GM21515 (cell line): ENCODE data around the gene KLF2.

Experiments used
- ATAC-seq: cut with Tn5 transposase; IDR thresholded peaks from one replicate; pipeline ENCODE4 v1.9.1; 2021; ENCODE audit not compliant: unreplicated experiment

Gene KLF2

GRCh38 chr19:16306728-16307402, 17.8 kb upstream of the KLF2 start:
- ATAC-seq, result no peak

- no peak for ATAC-seq
Measured at GRCh38 chr19:16308081-16308480, 16.5 kb upstream of the KLF2 start.

- ATAC-seq, result no peak
Measured at GRCh38 chr19:16309643-16310042, 15.0 kb upstream of the KLF2 start.

GRCh38 chr19:16315825-16316505, 8.7 kb upstream of the KLF2 start:
- ATAC-seq, result no peak

DNA sequence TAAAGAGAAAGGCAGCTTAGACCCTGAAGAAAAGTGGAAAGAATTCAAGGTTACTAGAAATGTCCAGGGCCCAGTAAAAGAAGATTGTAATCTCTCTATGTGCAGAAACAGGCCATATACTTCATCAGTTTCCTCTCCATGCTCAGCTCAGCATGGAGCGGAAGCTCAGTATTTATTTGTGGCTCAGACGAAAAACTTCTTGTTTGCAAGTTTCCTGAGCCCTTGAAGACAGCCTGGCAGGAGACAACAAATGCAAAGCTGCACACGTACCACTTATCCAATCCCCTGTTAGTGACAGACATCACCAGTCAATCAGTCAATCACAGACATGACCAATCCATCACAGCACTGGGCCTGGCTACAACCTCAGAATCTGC, 8.1 kb upstream of the KLF2 start:
- ATAC-seq, result no peak

DNA sequence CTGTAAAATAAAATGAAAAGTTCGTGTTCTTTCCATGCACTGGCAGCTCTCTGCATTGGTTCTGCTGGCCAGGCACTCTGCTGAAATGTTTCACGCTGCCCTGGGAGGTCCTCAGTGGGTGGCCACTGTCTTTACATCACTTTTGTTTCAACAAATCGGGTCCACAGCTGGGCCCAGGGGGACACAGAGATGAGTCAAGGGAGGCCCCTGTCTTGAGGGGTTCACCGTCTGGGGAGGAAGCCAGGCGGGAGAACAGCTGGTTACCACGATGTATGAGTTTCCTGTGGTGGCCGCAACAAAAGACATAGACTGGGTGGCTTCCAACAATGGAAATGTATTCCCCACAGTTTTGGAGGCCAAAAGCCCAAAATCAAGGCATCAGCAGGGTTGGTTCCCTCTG, 5.1 kb upstream of the KLF2 start:
- no peak for ATAC-seq

DNA sequence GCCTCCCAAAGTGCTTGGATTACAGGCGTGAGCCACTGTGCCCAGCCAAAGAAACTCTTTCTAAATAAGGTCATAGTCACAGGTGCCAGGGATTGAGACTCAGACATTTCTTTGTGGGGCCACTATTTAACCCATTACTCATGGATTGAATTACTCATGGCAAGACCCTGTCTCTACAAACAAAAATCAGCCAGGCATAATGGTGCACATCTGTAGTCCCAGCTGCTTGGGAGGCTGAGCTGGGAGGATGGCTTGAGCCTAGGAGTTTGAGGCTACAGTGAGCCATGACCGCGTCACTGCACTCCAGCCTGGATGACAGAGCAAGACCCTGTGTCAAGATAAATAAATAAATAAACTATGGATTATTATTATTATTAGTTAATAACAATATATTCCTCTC, 3.6 kb upstream of the KLF2 start:
- ATAC-seq, result no peak

GRCh38 chr19:16325161-16325527, 518 bp downstream of the KLF2 start:
- ATAC-seq, result peak; percentile 4

DNA sequence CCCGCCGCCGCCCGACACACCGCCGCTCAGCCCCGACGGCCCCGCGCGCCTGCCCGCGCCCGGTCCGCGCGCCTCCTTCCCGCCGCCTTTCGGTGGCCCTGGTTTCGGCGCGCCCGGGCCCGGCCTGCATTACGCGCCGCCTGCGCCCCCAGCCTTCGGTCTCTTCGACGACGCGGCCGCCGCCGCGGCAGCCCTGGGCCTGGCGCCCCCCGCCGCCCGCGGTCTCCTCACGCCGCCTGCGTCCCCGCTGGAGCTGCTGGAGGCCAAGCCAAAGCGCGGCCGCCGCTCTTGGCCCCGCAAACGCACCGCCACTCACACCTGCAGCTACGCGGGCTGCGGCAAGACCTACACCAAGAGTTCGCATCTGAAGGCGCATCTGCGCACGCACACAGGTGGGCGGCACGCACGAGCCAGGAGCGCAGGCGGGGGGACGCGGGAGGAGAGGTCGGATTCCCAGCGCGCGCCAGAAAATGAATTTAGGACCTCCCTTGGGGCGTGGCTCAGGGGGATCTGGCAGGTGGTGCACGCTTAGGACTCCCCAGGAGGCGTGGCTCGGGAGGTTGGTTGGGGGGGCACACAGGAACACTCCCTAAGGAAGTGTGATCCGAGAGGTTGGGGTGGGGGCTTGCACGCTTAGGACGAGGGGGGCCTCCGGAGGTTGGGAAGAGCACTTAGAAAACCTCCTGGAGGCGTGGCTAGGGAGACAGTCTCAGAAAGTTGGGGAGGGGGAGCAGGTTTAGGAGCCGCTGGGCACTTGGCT, 1.2 kb downstream of the KLF2 start:
- ATAC-seq, result no peak

GRCh38 chr19:16326401-16327168, 2.0 kb downstream of the KLF2 start:
- ATAC-seq, result no peak

DNA sequence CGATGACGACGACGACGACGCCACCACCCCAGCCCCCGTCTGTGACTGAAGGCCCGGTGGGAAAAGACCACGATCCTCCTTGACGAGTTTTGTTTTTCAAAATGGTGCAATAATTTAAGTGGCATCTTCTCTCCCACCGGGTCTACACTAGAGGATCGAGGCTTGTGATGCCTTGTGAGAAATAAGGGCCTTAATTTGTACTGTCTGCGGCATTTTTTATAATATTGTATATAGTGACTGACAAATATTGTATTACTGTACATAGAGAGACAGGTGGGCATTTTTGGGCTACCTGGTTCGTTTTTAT, 2.5 kb downstream of the KLF2 start:
- no peak for ATAC-seq

- no peak for ATAC-seq
Measured at GRCh38 chr19:16327501-16327900, 2.9 kb downstream of the KLF2 start.

- no peak for ATAC-seq
Measured at GRCh38 chr19:16327911-16328823, 3.5 kb downstream of the KLF2 start.

- no peak for ATAC-seq
Measured at GRCh38 chr19:16328824-16329482, 4.3 kb downstream of the KLF2 start.

DNA sequence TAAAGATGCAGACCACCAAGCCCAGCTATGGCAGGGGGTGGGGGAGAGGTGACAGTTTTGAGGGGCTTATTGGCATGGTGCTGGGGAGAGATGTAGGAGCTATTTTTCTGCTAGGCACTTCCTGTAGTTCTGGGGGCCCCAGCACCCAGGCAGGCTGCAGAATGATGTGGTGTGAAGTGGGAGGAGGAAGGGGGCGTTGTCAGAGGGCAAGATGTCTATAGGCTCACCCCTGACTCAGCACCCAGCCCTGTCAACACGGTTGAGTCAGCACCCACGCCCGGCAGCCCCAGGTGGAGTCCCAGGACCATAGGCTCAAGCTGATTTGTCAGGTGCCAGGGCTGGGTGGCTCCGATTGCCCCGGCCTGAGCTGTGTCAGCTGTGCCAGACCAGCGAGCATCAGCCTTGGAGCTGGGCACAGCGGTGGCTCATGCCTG, 5.8 kb downstream of the KLF2 start:
- peak; percentile 49 for ATAC-seq

GRCh38 chr19:16330806-16331690, 6.4 kb downstream of the KLF2 start:
- no peak for ATAC-seq

DNA sequence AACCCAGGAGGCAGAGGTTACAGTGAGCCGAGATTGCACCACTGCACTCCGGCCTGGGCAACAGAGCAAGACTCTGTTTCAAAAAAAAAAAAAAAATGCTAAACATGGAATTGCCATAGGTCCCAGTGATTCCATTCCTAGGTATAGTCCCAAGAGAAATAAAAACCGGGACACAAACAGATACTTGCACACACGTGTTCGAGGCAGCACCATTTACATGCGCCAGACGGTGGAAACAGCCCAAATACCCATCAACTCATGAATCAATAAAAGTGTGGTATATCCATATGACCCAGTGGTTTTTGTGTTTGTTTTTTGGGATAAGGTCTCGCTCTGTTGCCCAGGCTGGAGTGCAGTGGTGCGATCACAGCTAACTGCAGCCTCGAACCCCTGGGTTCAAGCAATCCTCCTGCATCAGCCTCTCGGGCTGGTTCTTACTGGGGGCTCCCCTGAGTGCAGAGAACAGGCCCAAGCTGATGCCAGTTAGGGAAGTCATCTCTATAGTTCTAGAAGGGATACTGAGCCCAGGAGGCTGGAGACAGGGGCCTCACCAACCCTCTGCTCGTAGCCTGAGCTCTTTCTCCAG, 8.5 kb downstream of the KLF2 start:
- no peak for ATAC-seq

DNA sequence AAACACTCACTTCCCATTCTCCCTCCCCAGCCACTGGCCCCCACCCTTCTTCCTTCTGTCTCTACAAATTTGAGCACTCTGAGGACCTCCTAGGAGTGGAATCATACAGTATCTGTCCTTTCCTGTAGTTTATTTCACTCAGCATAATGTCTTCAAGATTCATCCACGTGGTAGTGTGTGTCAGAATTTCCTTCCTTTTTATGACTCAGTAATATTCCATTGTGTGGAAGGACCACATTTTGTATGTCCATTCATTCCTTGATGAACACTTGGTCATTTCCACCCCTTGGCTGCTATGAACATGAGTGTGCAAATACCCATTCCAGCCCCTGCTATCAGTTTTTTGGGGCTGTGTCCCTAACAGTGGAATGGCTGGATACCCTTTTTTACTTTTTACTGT, 9.8 kb downstream of the KLF2 start:
- ATAC-seq, result no peak

DNA sequence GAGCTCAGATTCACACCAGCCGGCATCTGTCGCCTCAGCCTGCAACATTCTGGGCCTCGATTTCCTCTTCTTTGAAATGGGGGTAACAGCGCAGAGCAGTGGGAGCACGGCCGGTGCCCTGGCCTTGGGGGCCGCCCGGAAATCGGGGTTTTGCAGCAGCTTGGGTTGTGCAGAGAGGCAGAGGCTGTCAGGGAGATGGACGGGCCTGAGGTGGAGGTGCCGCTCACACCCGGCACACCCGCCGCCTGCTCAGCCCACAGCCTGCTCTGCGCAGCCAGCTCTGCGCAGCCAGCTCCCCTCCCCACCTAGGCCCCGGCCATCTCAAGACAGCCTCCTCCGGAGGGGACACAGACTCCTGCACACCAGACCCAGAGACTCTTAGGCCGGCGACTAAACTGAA, 10.6 kb downstream of the KLF2 start:
- ATAC-seq, result no peak
